HEK293 (cell line): ENCODE results near the gene SHBG.
A peak's percentile ranks its signal among the peaks of the same experiment; 100 is the strongest.

ENCODE experiments used
- CTCF ChIA-PET: fragments of 350-600 bp; formaldehyde crosslinking; extraction: SDS; loops from one replicate; lab custom pipeline; 2021; ENCODE audit warnings: antibody characterized with exemption; lab: Yijun Ruan, JAX
- POLR2A ChIA-PET: fragments of 300-600 bp; formaldehyde crosslinking; extraction: SDS; loops from one replicate; lab custom pipeline; 2020; ENCODE audit warnings: antibody characterized with exemption, inconsistent platforms; lab: Yijun Ruan, JAX
- H3K27ac ChIP-seq: fragments of 200-500 bp; sonication (Bioruptor generic); 2 replicates; pipeline ENCODE4 v1.5.1; 2014; ENCODE audit warnings: low read depth, low read length, control low read depth, inconsistent platforms; ENCODE audit errors: extremely low read depth
- H3K36me3 ChIP-seq, 2 experiments: fragments of 200-500 bp in 1 of 2; sonication (Bioruptor generic) in 1 of 2; 1 replicate in 1 of 2; 2 replicates in 1 of 2; pipeline ENCODE4 v1.5.1; 2014 to 2017; ENCODE audit warnings: inconsistent platforms in 2 of 2, low read length in 2 of 2; ENCODE audit not compliant: control insufficient read depth in 2 of 2, insufficient read depth in 1 of 2
- H3K4me1 ChIP-seq: fragments of 200-500 bp; sonication (Bioruptor generic); 2 replicates; pipeline ENCODE4 v1.5.1; 2014; ENCODE audit warnings: mild to moderate bottlenecking, low read length, inconsistent platforms; ENCODE audit not compliant: control insufficient read depth, insufficient read depth
- H3K4me3 ChIP-seq: 2 replicates; pipeline ENCODE4 v1.5.1; 2011; ENCODE audit warnings: low read depth, mild to moderate bottlenecking, control low read depth, low read length, moderate library complexity
- H3K9me3 ChIP-seq: fragments of 200-500 bp; sonication (Bioruptor generic); 2 replicates; pipeline ENCODE4 v1.5.1; 2014; ENCODE audit warnings: low read depth, low read length, inconsistent platforms; ENCODE audit not compliant: control insufficient read depth, insufficient read depth
- EGR2 ChIP-seq: fragments of 450-650 bp; formaldehyde crosslinking; IDR thresholded peaks from 2 replicates; pipeline ENCODE4 v1.5.1; 2016; ENCODE audit warnings: low read depth, missing biosample characterization, missing genetic modification characterization
- GLIS1 ChIP-seq: fragments of 450-650 bp; formaldehyde crosslinking; IDR thresholded peaks from 2 replicates; pipeline ENCODE4 v1.5.1; 2016; ENCODE audit warnings: missing biosample characterization, missing genetic modification characterization
- GLIS2 ChIP-seq: fragments of 450-650 bp; formaldehyde crosslinking; IDR thresholded peaks from 2 replicates; pipeline ENCODE4 v1.5.1; 2016; ENCODE audit warnings: missing biosample characterization, missing genetic modification characterization
- MYNN ChIP-seq: fragments of 450-650 bp; formaldehyde crosslinking; IDR thresholded peaks from 2 replicates; pipeline ENCODE4 v1.5.1; 2016; ENCODE audit warnings: missing biosample characterization, missing genetic modification characterization, borderline replicate concordance
- MZF1 ChIP-seq: fragments of 450-650 bp; formaldehyde crosslinking; IDR thresholded peaks from 2 replicates; pipeline ENCODE4 v1.5.1; 2017; ENCODE audit warnings: missing biosample characterization, missing genetic modification characterization, borderline replicate concordance
- PRDM1 ChIP-seq: fragments of 450-650 bp; formaldehyde crosslinking; IDR thresholded peaks from 2 replicates; pipeline ENCODE4; 2016; ENCODE audit warnings: missing biosample characterization, missing genetic modification characterization
- SP7 ChIP-seq: fragments of 450-650 bp; formaldehyde crosslinking; IDR thresholded peaks from 2 replicates; pipeline ENCODE4 v1.5.1; 2016; ENCODE audit warnings: missing biosample characterization, missing genetic modification characterization
- YY1 ChIP-seq: fragments of 450-650 bp; formaldehyde crosslinking; IDR thresholded peaks from 2 replicates; pipeline ENCODE4 v1.5.1; 2018; ENCODE audit warnings: missing biosample characterization, missing genetic modification characterization
- ZBTB17 ChIP-seq: fragments of 450-650 bp; formaldehyde crosslinking; IDR thresholded peaks from 2 replicates; pipeline ENCODE4 v1.5.1; 2016; ENCODE audit warnings: missing biosample characterization, missing genetic modification characterization
- ZBTB48 ChIP-seq: fragments of 450-650 bp; formaldehyde crosslinking; IDR thresholded peaks from 2 replicates; pipeline ENCODE4 v1.5.1; 2016; ENCODE audit warnings: missing biosample characterization, missing genetic modification characterization
- ZFHX2 ChIP-seq: fragments of 450-650 bp; formaldehyde crosslinking; conservative IDR thresholded peaks from 2 replicates; pipeline ENCODE4 v1.5.1; 2016; ENCODE audit warnings: missing biosample characterization, missing genetic modification characterization
- ZNF112 ChIP-seq: fragments of 450-650 bp; formaldehyde crosslinking; IDR thresholded peaks from 2 replicates; pipeline ENCODE4 v1.5.0; 2017; ENCODE audit warnings: missing biosample characterization, missing genetic modification characterization
- ZNF114 ChIP-seq: fragments of 450-650 bp; formaldehyde crosslinking; IDR thresholded peaks from 2 replicates; pipeline ENCODE4 v1.5.0; 2017; ENCODE audit warnings: missing biosample characterization, missing genetic modification characterization
- ZNF341 ChIP-seq: fragments of 450-650 bp; formaldehyde crosslinking; IDR thresholded peaks from 2 replicates; pipeline ENCODE4; 2016; ENCODE audit warnings: low read depth, missing biosample characterization, missing genetic modification characterization
- ZNF366 ChIP-seq: fragments of 450-650 bp; formaldehyde crosslinking; conservative IDR thresholded peaks from 2 replicates; pipeline ENCODE4 v1.5.1; 2016; ENCODE audit warnings: missing biosample characterization, missing genetic modification characterization
- ZNF394 ChIP-seq: fragments of 450-650 bp; formaldehyde crosslinking; IDR thresholded peaks from 2 replicates; pipeline ENCODE4 v1.5.1; 2016; ENCODE audit warnings: missing biosample characterization, missing genetic modification characterization, mild to moderate bottlenecking, moderate library complexity, borderline replicate concordance
- ZNF433 ChIP-seq: fragments of 450-650 bp; formaldehyde crosslinking; IDR thresholded peaks from 2 replicates; pipeline ENCODE4 v1.5.1; 2016; ENCODE audit warnings: missing biosample characterization, missing genetic modification characterization, low read depth
- ZNF585B ChIP-seq: fragments of 450-650 bp; formaldehyde crosslinking; IDR thresholded peaks from 2 replicates; pipeline ENCODE4 v1.5.1; 2016; ENCODE audit warnings: missing biosample characterization, missing genetic modification characterization
- ZNF791 ChIP-seq: fragments of 450-650 bp; formaldehyde crosslinking; IDR thresholded peaks from 2 replicates; pipeline ENCODE4 v1.5.1; 2016; ENCODE audit warnings: missing biosample characterization, missing genetic modification characterization
- TF ChIP-seq, protein P1 (sequence below): fragments of 450-650 bp; formaldehyde crosslinking; IDR thresholded peaks from 2 replicates; pipeline ENCODE4 v1.5.1; 2016; ENCODE audit warnings: missing biosample characterization, missing genetic modification characterization
- TF ChIP-seq, protein P2 (sequence below): fragments of 450-650 bp; formaldehyde crosslinking; IDR thresholded peaks from 2 replicates; pipeline ENCODE4 v1.5.1; 2017; ENCODE audit warnings: missing biosample characterization, missing genetic modification characterization
- TF ChIP-seq, protein P3 (sequence below): fragments of 450-650 bp; formaldehyde crosslinking; IDR thresholded peaks from 2 replicates; pipeline ENCODE4 v1.5.1; 2016; ENCODE audit warnings: missing biosample characterization, missing genetic modification characterization
- TF ChIP-seq, protein P4 (sequence below): fragments of 450-650 bp; formaldehyde crosslinking; optimal IDR thresholded peaks from 2 replicates; pipeline ENCODE3; 2016; ENCODE audit warnings: missing biosample characterization, mild to moderate bottlenecking, missing genetic modification characterization
- TF ChIP-seq, protein P5 (sequence below): fragments of 450-650 bp; IDR thresholded peaks from 2 replicates; pipeline ENCODE4 v1.5.1; 2018; ENCODE audit warnings: missing biosample characterization, mild to moderate bottlenecking, missing genetic modification characterization
- TF ChIP-seq, protein P6 (sequence below): fragments of 450-650 bp; formaldehyde crosslinking; IDR thresholded peaks from 2 replicates; pipeline ENCODE4 v1.5.1; 2016; ENCODE audit warnings: missing biosample characterization, missing genetic modification characterization
- TF ChIP-seq, protein P7 (sequence below): fragments of 450-650 bp; formaldehyde crosslinking; IDR thresholded peaks from 2 replicates; pipeline ENCODE4 v1.5.1; 2016; ENCODE audit warnings: missing biosample characterization, missing genetic modification characterization

Gene SHBG

DNA sequence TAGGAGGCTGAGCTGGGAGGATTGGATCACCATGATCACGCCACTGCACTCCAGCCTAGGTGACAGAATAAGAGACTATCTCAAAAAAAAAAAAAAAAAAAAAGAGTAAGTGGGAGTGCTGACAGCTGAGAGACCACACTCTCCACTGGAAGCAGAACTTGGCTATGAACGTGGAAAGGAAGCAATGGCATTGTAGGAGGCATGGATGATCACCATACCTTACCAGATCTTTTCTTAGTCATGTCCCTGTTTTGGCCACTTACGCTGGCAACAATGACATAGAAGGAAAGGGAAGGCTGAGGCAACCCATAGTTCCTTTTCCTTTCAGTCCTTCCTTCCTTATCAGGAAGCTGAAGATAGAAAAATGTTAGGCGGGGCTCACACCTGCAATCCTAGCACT is 17.1 kb downstream of the SHBG start (continued):
- TF ChIP-seq, protein P1, sequence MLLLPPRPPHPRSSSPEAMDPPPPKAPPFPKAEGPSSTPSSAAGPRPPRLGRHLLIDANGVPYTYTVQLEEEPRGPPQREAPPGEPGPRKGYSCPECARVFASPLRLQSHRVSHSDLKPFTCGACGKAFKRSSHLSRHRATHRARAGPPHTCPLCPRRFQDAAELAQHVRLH (tag by site-specific recombination): no peak
- no peak for TF ChIP-seq ZNF585B (tag by site-specific recombination)
- no peak for TF ChIP-seq PRDM1 (tag by site-specific recombination)
- TF ChIP-seq, all 188 proteins: peak for 0

DNA sequence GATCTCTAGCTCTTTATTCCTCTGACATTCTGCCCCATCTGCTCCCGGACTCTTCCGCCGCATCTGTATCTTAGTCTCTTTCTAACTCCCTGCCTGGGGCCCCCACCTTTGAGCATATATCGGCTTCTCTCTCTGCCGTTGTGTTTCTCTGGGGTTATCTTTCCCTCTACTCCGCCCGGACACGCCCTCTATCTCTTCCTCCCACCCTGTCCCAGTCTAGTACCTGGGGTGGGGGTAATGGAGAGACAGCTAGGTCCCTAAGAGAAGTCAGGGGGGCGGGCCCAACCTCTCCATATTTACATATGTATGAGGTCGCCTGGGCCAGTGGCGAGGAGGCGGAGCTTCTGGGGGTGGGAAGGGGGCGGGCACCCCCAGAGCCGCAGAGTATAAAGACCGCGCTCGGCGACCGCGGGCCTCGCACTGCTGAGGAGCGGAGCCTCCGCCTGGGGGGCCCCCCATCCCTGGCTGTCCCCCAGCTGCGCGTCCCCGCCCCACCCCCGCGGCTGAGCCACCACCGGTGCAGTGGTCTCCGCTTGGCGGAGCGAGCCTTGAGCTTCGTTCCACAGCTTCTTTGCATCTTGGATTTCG is 20.7 kb downstream of the SHBG start, which contains the start of gene ATP1B2:
ATP1B2 (plus strand) TSS at position 418 of the 588 bp plus-strand sequence. CDS start 593 bp downstream, outside the sequence.
- peaks cover 5% of the 10 kb centered on the region for H3K4me1 ChIP-seq
- peak within 1 kb of the TSS; percentile 38 for H3K4me3 ChIP-seq
- no peaks in the 10 kb centered on the region for H3K9me3 ChIP-seq
- no peaks in the 10 kb centered on the region for H3K36me3 ChIP-seq
- POLR2A ChIA-PET: interaction anchor here (0.6 to 5.3 kb wide), 27 partner anchors 9 to 961 kb away, joined by 3 to 113 read pairs (median 4); partner anchors contain the start of genes BCL6B, CTC1, CYB5D1 and EFNB3
- H3K27ac ChIP-seq: peak within 1 kb of the TSS; percentile 39; the same call in 1 of the 2 replicates
- CTCF ChIA-PET: interaction anchor here (0.5 to 7.2 kb wide), 8 partner anchors 14 to 93 kb away, joined by 3 to 57 read pairs (median 4); partner anchors contain the start of genes TP53 and WRAP53
- no peak for TF ChIP-seq MYNN (tag by site-specific recombination)
- TF ChIP-seq MZF1 (tag by site-specific recombination): no peak
- TF ChIP-seq, protein P2, sequence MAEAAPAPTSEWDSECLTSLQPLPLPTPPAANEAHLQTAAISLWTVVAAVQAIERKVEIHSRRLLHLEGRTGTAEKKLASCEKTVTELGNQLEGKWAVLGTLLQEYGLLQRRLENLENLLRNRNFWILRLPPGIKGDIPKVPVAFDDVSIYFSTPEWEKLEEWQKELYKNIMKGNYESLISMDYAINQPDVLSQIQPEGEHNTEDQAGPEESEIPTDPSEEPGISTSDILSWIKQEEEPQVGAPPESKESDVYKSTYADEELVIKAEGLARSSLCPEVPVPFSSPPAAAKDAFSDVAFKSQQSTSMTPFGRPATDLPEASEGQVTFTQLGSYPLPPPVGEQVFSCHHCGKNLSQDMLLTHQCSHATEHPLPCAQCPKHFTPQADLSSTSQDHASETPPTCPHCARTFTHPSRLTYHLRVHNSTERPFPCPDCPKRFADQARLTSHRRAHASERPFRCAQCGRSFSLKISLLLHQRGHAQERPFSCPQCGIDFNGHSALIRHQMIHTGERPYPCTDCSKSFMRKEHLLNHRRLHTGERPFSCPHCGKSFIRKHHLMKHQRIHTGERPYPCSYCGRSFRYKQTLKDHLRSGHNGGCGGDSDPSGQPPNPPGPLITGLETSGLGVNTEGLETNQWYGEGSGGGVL (tag by site-specific recombination): peak; percentile 81
- TF ChIP-seq ZNF433 (tag by site-specific recombination): no peak
- TF ChIP-seq ZBTB17 (tag by site-specific recombination): peak; percentile 87
- peak; percentile 59 for TF ChIP-seq ZNF366 (tag by site-specific recombination)
- TF ChIP-seq, protein P3, sequence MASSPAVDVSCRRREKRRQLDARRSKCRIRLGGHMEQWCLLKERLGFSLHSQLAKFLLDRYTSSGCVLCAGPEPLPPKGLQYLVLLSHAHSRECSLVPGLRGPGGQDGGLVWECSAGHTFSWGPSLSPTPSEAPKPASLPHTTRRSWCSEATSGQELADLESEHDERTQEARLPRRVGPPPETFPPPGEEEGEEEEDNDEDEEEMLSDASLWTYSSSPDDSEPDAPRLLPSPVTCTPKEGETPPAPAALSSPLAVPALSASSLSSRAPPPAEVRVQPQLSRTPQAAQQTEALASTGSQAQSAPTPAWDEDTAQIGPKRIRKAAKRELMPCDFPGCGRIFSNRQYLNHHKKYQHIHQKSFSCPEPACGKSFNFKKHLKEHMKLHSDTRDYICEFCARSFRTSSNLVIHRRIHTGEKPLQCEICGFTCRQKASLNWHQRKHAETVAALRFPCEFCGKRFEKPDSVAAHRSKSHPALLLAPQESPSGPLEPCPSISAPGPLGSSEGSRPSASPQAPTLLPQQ: no peak
- TF ChIP-seq GLIS2: peak; percentile 68
- peak; percentile 59 for TF ChIP-seq ZNF341 (tag by site-specific recombination)
- TF ChIP-seq ZBTB48 (tag by site-specific recombination): peak; percentile 57; the same call in 1 of the 2 replicates
- TF ChIP-seq ZNF791 (tag by site-specific recombination): no peak
- TF ChIP-seq, protein P4, sequence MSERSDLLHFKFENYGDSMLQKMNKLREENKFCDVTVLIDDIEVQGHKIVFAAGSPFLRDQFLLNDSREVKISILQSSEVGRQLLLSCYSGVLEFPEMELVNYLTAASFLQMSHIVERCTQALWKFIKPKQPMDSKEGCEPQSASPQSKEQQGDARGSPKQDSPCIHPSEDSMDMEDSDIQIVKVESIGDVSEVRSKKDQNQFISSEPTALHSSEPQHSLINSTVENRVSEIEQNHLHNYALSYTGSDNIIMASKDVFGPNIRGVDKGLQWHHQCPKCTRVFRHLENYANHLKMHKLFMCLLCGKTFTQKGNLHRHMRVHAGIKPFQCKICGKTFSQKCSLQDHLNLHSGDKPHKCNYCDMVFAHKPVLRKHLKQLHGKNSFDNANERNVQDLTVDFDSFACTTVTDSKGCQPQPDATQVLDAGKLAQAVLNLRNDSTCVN (tag by site-specific recombination): peak; percentile 54
- TF ChIP-seq SP7 (tag by site-specific recombination): no peak
- no peak for TF ChIP-seq ZNF112 (tag by site-specific recombination)
- peak; percentile 41; the same call in 1 of the 2 replicates for TF ChIP-seq ZNF114
- no peak for TF ChIP-seq YY1 (tag by site-specific recombination)
- TF ChIP-seq, protein P5, sequence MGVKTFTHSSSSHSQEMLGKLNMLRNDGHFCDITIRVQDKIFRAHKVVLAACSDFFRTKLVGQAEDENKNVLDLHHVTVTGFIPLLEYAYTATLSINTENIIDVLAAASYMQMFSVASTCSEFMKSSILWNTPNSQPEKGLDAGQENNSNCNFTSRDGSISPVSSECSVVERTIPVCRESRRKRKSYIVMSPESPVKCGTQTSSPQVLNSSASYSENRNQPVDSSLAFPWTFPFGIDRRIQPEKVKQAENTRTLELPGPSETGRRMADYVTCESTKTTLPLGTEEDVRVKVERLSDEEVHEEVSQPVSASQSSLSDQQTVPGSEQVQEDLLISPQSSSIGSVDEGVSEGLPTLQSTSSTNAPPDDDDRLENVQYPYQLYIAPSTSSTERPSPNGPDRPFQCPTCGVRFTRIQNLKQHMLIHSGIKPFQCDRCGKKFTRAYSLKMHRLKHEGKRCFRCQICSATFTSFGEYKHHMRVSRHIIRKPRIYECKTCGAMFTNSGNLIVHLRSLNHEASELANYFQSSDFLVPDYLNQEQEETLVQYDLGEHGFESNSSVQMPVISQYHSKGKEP: no peak
- TF ChIP-seq, protein P6, sequence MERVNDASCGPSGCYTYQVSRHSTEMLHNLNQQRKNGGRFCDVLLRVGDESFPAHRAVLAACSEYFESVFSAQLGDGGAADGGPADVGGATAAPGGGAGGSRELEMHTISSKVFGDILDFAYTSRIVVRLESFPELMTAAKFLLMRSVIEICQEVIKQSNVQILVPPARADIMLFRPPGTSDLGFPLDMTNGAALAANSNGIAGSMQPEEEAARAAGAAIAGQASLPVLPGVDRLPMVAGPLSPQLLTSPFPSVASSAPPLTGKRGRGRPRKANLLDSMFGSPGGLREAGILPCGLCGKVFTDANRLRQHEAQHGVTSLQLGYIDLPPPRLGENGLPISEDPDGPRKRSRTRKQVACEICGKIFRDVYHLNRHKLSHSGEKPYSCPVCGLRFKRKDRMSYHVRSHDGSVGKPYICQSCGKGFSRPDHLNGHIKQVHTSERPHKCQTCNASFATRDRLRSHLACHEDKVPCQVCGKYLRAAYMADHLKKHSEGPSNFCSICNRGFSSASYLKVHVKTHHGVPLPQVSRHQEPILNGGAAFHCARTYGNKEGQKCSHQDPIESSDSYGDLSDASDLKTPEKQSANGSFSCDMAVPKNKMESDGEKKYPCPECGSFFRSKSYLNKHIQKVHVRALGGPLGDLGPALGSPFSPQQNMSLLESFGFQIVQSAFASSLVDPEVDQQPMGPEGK (tag by site-specific recombination): peak; percentile 76
- TF ChIP-seq, protein P7, sequence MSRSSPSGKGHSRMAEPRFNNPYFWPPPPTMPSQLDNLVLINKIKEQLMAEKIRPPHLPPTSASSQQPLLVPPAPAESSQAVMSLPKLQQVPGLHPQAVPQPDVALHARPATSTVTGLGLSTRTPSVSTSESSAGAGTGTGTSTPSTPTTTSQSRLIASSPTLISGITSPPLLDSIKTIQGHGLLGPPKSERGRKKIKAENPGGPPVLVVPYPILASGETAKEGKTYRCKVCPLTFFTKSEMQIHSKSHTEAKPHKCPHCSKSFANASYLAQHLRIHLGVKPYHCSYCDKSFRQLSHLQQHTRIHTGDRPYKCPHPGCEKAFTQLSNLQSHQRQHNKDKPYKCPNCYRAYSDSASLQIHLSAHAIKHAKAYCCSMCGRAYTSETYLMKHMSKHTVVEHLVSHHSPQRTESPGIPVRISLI (tag by site-specific recombination): no peak
- peak; percentile 66; the same call in 1 of the 2 replicates for TF ChIP-seq ZNF394 (tag by site-specific recombination)
- TF ChIP-seq EGR2 (tag by site-specific recombination): peak; percentile 33
- TF ChIP-seq ZFHX2 (tag by site-specific recombination): peak; percentile 46
- peak; percentile 78 for TF ChIP-seq GLIS1
